GM23248 (cell line): ENCODE results near the gene PHACTR3.

Source experiments
- EZH2 ChIP-seq: fragments of 200-600 bp; sonication (generic); IDR thresholded peaks from 2 replicates; pipeline ENCODE4 v1.6.1; 2018; ENCODE audit warnings: antibody characterized with exemption, mild to moderate bottlenecking; ENCODE audit not compliant: insufficient read depth, poor library complexity, severe bottlenecking
- EZH2phosphoT487 ChIP-seq: fragments of 200-600 bp; sonication (generic); IDR thresholded peaks from 2 replicates; pipeline ENCODE4 v1.6.1; 2018; ENCODE audit warnings: antibody characterized with exemption, moderate library complexity, mild to moderate bottlenecking, low read depth; ENCODE audit not compliant: insufficient read depth

DNA sequence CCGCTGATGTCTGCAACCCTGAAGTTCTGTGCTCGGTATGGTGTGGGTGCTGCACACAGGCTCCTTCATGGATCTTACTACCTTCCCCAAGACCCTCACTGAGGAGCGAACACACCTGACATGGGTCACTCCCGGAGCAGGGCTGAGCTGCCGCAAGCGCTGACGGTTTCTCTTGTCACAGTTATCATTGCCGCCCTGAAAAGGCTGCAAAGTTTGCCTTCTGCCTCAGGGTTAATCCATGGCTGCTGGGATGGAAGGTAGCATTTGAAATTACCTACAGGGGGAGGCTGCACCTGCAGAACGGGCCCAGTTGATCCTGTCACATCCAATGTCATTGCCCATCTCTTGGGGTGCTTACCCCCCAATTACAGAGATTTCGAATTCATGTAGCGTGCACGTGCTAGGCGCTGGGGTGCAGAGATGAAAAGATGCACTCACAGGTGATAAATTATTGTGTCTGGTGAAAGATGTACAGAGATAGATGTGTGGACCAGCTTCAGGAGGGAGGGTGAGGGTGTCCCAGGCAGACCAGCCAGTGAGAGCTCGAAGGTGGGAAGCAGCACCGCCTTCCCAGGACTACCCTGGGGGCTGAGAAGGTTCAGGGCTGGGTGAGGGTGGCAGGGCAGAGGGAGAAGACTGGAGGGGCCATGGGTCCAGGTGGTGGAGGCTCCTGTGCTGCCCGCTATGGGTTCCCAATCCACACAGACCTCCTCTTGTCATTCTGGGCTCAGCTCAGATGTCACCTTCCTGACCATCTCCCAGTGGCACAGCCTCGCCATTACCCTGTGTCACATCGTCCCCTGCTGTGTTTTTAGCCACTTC, 209.0 kb downstream of the PHACTR3 start:
- TF ChIP-seq EZH2 (no peak), EZH2phosphoT487 (no peak)
